ENCODE data around the gene RYR2.

Gene RYR2

DNA sequence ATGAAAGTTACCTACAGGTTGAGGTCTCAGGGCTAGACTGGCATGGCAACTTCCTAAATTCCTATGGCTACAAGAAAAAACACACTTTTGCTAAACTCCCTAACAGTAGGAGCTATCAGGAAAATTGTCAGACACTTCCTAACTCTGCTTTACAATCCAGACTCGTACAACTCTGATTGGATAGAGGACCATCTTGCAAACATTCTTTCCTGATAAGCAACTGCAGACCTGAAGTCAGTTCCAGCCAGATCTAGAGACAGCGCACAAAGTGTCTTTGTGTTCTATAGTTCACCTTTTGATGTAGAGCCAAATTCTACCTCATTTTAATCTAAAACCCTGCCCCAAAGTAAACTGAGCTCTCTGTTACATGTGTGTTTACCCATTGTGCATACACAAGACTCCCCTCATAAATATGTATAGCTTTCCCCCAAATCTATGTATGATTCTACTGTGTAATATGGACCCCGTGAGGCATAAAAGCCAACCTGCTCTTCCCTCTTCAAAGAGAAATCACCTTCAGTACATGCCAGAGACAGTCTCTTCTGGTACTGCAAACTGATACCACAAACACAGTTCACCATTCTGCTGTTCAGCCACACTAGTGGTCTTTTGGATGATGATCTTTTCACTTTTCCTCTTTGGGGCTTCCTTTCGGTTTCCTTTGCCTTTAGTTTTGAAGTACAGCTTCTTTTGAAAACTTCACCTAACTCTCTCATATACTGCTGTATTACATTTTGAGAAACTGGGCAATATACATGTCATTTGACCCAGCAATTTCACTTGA lies 827.0 kb downstream of the RYR2 start:
- no peak for DNase-seq (ENCODE audit: low read depth)

DNA sequence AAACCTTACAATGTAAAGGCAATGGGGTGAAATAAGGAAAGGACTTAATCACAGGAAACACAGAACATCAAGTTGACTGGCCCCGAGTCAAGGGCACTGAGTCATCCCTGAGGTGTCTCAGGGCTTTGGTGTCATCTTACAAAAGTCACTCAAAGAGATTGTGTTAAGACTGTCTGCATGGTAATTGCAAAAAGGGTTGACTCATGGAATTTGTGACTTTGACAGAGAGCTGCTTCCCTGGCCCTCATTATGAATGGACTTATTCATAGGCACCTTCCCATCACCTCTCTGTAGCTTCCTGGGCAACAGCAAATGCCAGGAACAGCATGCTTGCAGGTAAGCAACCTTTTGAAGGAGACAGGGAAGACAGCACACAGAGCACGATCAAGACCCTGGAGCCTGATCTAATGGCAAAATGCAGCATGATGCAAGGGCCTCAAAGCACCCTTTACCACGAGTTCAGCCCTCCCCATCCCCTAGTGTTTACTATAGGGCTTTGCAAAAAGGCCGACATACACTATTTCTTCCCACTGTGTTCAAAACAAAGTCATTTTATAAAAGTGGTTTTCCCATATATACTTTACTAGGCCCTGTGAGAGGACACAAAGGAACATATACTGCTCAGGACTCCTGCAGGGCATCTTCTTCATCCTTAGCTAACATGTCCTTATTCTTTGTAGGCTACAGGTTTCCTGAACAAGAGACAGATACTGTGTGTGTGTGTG lies 831.7 kb downstream of the RYR2 start:
- DNase-seq (ENCODE audit: low read depth), result no peak

DNA sequence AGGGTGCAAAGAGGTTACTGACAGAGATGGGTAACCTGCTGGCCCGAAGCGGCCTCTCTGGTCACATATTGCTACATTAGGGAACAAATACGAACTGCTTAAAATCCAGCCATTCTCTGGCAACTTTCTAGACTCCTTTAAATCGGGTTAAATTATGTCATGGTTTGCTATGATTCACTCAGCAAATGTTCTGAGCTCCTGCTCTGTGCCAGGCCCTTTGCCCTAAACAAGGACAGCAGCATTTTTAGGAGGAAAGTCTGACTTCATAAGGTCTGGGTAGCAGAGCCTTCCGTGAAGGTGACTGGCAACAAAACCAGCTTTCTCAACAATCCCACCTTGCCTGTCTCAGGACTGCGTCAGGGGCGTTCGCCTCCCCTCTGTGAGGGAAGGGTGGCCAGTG lies 833.3 kb downstream of the RYR2 start:
- no peak for DNase-seq (ENCODE audit: low read depth)

DNA sequence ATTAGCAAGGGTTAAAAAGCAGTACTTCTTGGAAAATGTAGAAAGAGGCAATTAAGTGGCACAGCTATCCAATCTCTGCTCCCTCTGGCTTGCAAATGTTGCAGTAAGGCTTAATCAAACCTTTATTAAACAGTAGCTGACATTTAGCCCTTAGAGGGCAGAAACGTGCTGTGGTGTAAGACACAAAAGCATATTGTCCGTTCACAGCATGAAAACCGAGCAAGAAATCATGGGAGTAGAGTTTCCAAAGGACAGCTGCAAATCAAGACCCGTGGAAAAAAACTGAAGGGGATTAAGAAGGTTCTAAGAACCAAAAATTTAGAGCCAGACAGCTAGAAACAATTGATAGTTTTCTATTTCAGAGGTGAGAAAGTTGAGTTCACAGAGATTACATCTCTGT lies 835.6 kb downstream of the RYR2 start:
- DNase-seq (ENCODE audit: low read depth), result no peak

DNA sequence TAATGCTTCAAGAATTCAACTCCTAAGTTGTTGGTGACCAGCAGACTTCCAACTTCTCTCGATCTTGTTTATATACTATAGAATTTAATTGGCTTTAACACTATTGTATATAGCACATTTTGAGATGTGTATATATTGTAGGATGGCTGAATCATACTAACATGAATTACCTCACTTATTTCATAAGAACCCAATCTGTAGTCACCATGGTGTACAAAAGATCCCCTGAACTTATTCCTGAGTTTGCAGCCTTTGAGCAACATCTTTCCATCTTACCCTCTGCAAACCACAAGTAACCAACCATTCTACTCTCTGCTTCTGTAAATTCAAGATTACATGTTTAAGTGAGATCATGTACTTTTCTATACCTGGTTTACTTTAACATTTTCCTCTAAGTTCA lies 836.4 kb downstream of the RYR2 start:
- no peak for DNase-seq (ENCODE audit: low read depth)

DNA sequence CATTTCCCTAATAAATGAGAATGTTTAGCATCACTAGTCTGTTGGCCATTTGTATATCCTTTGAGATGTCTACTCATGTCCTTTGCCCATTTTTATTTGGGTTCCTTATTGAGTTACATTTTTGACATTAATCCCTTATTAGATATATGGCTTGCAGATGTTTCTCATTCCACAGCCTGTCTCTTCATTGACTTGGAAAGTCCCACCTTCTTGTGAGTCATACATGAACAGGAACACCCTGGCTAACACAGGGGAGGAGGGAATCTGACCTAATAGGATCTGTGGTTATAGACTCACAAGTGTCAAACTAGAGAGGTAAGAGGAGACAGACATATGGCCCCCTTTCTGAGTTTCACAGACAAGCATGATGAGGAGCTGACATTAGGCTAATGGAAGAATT lies 837.2 kb downstream of the RYR2 start:
- DNase-seq (ENCODE audit: low read depth), result no peak
